ENCODE data around the gene ARHGDIB. TPM values are rescaled to one million over a fixed set of nuclear protein-coding genes. Genes with fewer than 3 reads are reported as not detected.

ARHGDIB gene
- total RNA-seq, 2 experiments from 2014 or later: 569 to 737 TPM

DNA sequence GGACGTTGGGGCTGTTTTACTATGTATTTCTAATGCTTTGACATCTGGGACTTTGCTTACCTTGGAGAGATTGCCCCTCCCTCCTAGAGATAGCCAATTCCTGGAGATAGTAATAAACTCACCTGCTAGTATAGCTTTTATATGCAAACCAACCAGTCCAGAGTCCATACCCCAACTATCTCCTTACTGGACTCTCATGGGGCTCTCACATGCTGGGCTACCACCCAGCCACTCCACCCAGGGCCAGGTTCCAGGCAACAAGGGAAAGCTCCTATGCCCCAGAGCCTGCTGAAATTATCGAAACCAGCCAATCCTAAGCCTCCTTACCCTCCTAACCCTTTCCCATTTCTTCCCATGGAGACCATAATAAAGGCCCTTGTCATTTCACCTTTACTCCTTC is 50.3 kb downstream of the ARHGDIB start:
- Histone ChIP-seq H3K4me1 (ENCODE audit: insufficient read depth, low read length, poor library complexity, severe bottlenecking) (no peaks in the 10 kb centered on the region), H3K4me2 (ENCODE audit: low read length) (no peak overlapping the region), H3K36me3 (ENCODE audit: insufficient read depth, low read length) (peaks cover 9% of the 10 kb centered on the region), H4K20me1 (ENCODE audit: insufficient read depth, low read length) (no peaks in the 10 kb centered on the region), H2AFZ (ENCODE audit: low read length) (no peak overlapping the region), H3K79me2 (ENCODE audit: insufficient read depth, low read depth, low read length) (no peaks in the 10 kb centered on the region), H3K27ac (ENCODE audit: low read depth, low read length, poor library complexity, severe bottlenecking) (no peak overlapping the region), H3K9me3 (ENCODE audit: low read length) (no peaks in the 10 kb centered on the region), H3K9me2 (ENCODE audit: insufficient read depth, low read length) (no peaks in the 10 kb centered on the region), H3K4me3 (ENCODE audit: low read depth, low read length, poor library complexity, severe bottlenecking) (no peak overlapping the region)
- no peak for DNase-seq (ENCODE audit: low spot score)
- CTCF ChIA-PET (ENCODE audit: unreplicated experiment): no interaction called here
- POLR2A ChIA-PET: interaction anchor here (0.6 to 1.4 kb wide), 2 partner anchors 19 to 132 kb away, joined by 4 to 5 read pairs; no protein-coding TSS in a partner anchor
- intact Hi-C loops (cut with micrococcal nuclease; ENCODE audit: unreplicated experiment): no loop called here
- no peak for TF ChIP-seq EZH2phosphoT487 (IDR thresholded peaks at IDR 0.05; ENCODE audit: borderline replicate concordance, low read depth, low read length)
- TF ChIP-seq CTCF (conservative IDR thresholded peaks at IDR 0.05; ENCODE audit: low read length): no peak
- no TSS peak for BruUV-seq (replicated peaks)

- Histone ChIP-seq H3K9me2 (ENCODE audit: insufficient read depth, low read length) (no peaks in the 10 kb centered on the region), H3K36me3 (ENCODE audit: insufficient read depth, low read length) (peaks cover 9% of the 10 kb centered on the region), H3K4me1 (ENCODE audit: insufficient read depth, low read length, poor library complexity, severe bottlenecking) (peaks cover 1% of the 10 kb centered on the region), H3K4me2 (ENCODE audit: low read length) (no peak overlapping the region), H3K79me2 (ENCODE audit: insufficient read depth, low read depth, low read length) (no peaks in the 10 kb centered on the region), H4K20me1 (ENCODE audit: insufficient read depth, low read length) (no peaks in the 10 kb centered on the region), H2AFZ (ENCODE audit: low read length) (no peak overlapping the region), H3K4me3 (ENCODE audit: low read depth, low read length, poor library complexity, severe bottlenecking) (no peak overlapping the region), H3K9me3 (ENCODE audit: low read length) (no peaks in the 10 kb centered on the region), H3K27ac (ENCODE audit: low read depth, low read length, poor library complexity, severe bottlenecking) (no peak overlapping the region)
- CTCF ChIA-PET (ENCODE audit: unreplicated experiment): no interaction called here
- no TSS peak for BruUV-seq (replicated peaks)
- POLR2A ChIA-PET: interaction anchor here (0.6 to 1.4 kb wide), 2 partner anchors 20 to 131 kb away, joined by 4 to 5 read pairs; no protein-coding TSS in a partner anchor
- intact Hi-C loops (cut with micrococcal nuclease; ENCODE audit: unreplicated experiment): no loop called here
- no peak for DNase-seq (ENCODE audit: low spot score)
- TF ChIP-seq CTCF (conservative IDR thresholded peaks at IDR 0.05; ENCODE audit: low read length) (no peak), EZH2phosphoT487 (IDR thresholded peaks at IDR 0.05; ENCODE audit: borderline replicate concordance, low read depth, low read length) (no peak)
Measured at GRCh38 chr12:14910090-14910915, 51.1 kb downstream of the ARHGDIB start.

GRCh38 chr12:14907953-14908352 is 53.4 kb downstream of the ARHGDIB start:
- no peak for TF ChIP-seq EZH2phosphoT487 (IDR thresholded peaks at IDR 0.05; ENCODE audit: borderline replicate concordance, low read depth, low read length)
- TF ChIP-seq CTCF (conservative IDR thresholded peaks at IDR 0.05; ENCODE audit: low read length): no peak
- intact Hi-C loops (cut with micrococcal nuclease; ENCODE audit: unreplicated experiment): no loop called here
- Histone ChIP-seq H3K9me3 (ENCODE audit: low read length) (no peaks in the 10 kb centered on the region), H3K4me1 (ENCODE audit: insufficient read depth, low read length, poor library complexity, severe bottlenecking) (peaks cover 6% of the 10 kb centered on the region), H3K4me3 (ENCODE audit: low read depth, low read length, poor library complexity, severe bottlenecking) (no peak overlapping the region), H3K4me2 (ENCODE audit: low read length) (no peak overlapping the region), H4K20me1 (ENCODE audit: insufficient read depth, low read length) (no peaks in the 10 kb centered on the region), H3K9me2 (ENCODE audit: insufficient read depth, low read length) (no peaks in the 10 kb centered on the region), H3K36me3 (ENCODE audit: insufficient read depth, low read length) (no peaks in the 10 kb centered on the region; the same call in 1 of the 2 replicates), H3K27ac (ENCODE audit: low read depth, low read length, poor library complexity, severe bottlenecking) (no peak overlapping the region), H2AFZ (ENCODE audit: low read length) (no peak overlapping the region), H3K79me2 (ENCODE audit: insufficient read depth, low read depth, low read length) (no peaks in the 10 kb centered on the region)
- POLR2A ChIA-PET: no interaction called here
- CTCF ChIA-PET (ENCODE audit: unreplicated experiment): no interaction called here
- no peak for DNase-seq (ENCODE audit: low spot score)
- no TSS peak for BruUV-seq (replicated peaks)

Data from OCI-LY7 (cell line).